Tongue (tissue), 2 donors: ENCODE data around the gene SLC7A10. TPM values are rescaled to one million over a fixed set of nuclear protein-coding genes. Genes with fewer than 3 reads are reported as not detected.
"Not testable (repeated sequence)": the region's sequence is repeated elsewhere in the genome, so short reads cannot be mapped to it uniquely, and the experiment has no call there.

Experiments
- DNase-seq: peaks from one replicate; pipeline ENCODE4 v3.0.0-alpha.2; 2015
- total RNA-seq: library from RNA; depleted of rRNA; stranded (reverse); fragments of >200 nt; gene quantifications from one replicate; pipeline ENCODE4 v1.2.3, GENCODE V29; 2014

SLC7A10 gene
- total RNA-seq, 1 donor from 2014 or later: 3.1 TPM

GRCh38 chr19:33175156-33175782, 50.4 kb downstream of the SLC7A10 start:
- no peak for DNase-seq

DNA sequence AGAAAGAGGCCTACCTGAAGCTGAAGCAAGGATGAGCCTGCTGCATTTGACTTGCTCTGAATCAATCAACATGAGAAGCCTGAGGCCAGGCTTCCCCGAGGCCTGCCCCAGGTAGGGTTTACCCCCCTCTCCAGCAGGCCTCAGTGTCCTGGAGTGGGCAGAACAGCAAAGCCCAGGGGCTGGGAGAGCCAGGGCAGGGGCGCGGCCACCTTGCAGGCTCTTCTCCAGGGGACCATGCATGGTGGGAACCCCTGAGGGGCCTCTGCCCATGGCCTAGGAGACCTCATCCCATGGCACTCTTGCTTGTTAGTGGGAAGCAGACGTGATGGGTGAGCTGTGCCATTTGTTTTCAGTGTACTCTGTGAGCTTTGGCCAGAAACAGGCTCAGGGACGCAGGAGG, 51.5 kb downstream of the SLC7A10 start:
- DNase-seq: no peak

GRCh38 chr19:33171916-33172359, 53.7 kb downstream of the SLC7A10 start:
- DNase-seq: no peak

DNA sequence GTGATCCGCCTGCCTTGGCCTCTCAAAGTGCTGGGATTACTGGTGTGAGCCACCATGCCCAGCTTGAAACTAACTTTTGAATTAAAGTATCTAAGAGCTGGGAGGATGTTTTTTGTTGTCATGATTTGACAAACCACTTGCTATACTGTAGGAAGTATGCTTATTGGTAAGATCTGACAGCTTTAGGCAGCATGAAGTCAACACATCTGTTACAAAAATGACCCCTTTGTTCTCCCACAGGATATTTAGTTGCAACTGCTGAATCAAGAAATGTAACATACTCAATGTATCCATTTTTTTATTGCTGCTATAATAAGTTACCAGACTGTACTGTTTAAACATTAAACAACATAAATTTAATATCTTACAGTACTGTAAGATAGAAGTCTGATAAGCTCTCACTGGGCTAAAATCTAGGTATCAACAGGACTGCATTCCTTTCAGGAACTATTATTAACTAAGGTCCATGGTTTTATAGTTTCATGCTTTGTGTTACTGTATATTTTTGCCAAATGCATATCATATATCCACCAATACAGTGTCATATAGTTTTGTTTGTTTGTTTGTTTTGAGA, 54.3 kb downstream of the SLC7A10 start:
- DNase-seq: no peak

DNA sequence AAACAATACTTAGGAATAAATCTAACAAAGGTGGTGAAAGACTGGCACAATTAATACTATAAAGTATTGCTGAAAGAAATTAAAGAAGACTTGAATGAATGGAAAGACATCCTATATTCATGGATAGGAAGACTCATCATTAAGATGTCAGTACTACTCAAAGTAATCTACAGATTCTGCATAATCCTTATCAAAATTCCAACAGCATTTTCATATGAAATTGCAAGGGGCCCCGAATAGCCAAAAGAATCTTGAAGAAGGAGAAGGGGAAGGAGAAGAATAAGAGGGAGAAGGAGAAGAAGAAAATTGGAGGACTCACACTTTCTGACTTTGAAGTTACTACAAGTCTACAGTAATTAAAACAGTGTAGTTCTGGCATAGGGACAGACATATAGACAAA, 57.1 kb downstream of the SLC7A10 start:
- DNase-seq: no peak

DNA sequence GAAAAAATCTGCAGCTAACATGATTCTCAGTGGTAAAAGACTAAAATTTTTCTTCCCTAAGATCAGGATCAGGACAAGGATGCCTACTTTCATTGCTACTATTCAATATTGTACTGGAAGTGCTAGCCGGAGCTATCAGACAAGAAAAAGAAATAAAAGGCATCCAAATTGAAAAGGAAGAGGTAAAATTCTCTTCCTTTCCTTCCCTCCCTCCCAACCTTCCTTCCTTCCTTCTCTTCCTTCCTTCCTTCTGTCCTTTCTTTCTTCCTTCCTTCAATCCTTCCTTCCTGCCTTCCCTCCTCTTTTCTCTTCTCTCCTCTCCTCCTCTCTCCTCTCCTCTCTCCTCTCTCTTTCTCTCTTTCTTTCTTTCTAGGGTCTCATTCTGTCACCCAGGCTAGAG, 58.2 kb downstream of the SLC7A10 start:
- DNase-seq: no peak

GRCh38 chr19:33166037-33166436, 59.6 kb downstream of the SLC7A10 start:
- not testable (repeated sequence) for DNase-seq

DNA sequence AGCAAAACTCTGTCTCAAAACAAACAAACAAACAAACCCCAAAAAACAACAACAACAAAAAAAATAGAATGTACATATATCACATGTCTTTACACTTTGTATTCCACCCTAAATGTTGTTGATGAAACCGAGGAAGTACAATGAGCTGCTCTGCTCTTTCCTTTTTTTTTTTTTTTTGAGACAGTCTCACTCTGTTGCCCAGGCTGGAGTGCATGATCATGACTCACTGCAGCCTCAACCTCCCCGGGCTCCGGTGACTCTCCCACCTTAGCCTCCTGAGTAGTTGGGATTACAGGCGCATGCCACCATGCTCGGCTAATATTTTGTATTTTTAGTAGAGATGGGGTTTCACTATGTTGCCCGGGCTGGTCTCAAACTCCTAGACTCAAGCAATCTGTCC, 62.2 kb downstream of the SLC7A10 start:
- DNase-seq: no peak

GRCh38 chr19:33161201-33161600, 64.4 kb downstream of the SLC7A10 start:
- DNase-seq: no peak

- DNase-seq: no peak
These were observed 65.8 kb downstream of the SLC7A10 start for GRCh38 chr19:33159893-33160292.

DNA sequence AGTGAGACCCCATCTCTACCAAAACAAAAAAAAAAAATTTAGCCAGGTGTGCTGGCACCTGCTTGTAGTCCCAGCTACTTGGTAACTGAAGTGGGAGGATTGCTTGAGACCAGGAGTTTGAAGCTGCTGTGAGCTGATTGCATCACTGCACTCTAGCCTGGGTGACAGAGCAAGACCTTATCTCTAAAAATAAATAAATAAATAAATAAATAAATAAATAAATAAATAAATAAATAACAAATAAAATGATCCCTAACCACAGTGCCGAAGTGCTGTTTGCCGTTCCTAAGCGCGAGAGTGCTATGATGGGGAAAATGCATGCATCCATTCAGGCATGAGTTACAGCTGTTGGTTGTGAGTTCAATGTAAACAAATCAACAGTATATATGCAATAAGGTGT, 66.5 kb downstream of the SLC7A10 start:
- no peak for DNase-seq

Other genes starting within 250 kb of the SLC7A10 start
- gene RHPN2, start 161.0 kb downstream of the SLC7A10 start, total RNA-seq: 4.1 TPM
- 8.8 TPM for gene GPATCH1, start 144.7 kb downstream of the SLC7A10 start, total RNA-seq
- gene WDR88, start 93.7 kb downstream of the SLC7A10 start, total RNA-seq: not detected
- gene LRP3, start 31.5 kb downstream of the SLC7A10 start, total RNA-seq: 24.4 TPM
- 14.6 TPM for gene CEBPA, start 76.7 kb upstream of the SLC7A10 start, total RNA-seq
- gene CEBPG, start 147.9 kb upstream of the SLC7A10 start, total RNA-seq: 31.9 TPM